HUES48 (cell line): ENCODE results near the gene TUBGCP3.
A peak's percentile ranks its signal among the peaks of the same experiment; 100 is the strongest.

Experiments
- H3K27ac ChIP-seq: one replicate; pipeline ENCODE4 v1.7.0; 2013; ENCODE audit warnings: low read depth, low read length, inconsistent platforms
- H3K27me3 ChIP-seq: 2 replicates; pipeline ENCODE4 v1.6.1; 2013; ENCODE audit warnings: mild to moderate bottlenecking, low read length; ENCODE audit not compliant: control insufficient read depth, insufficient read depth
- H3K36me3 ChIP-seq: 2 replicates; pipeline ENCODE4 v1.6.1; 2013; ENCODE audit warnings: low read length; ENCODE audit not compliant: control insufficient read depth, insufficient read depth
- H3K4me1 ChIP-seq: 2 replicates; pipeline ENCODE4 v1.6.1; 2013; ENCODE audit warnings: mild to moderate bottlenecking, low read length; ENCODE audit not compliant: control insufficient read depth, insufficient read depth
- H3K4me3 ChIP-seq: 2 replicates; pipeline ENCODE4 v1.5.1; 2013; ENCODE audit warnings: mild to moderate bottlenecking, low read depth, low read length
- H3K9ac ChIP-seq: 2 replicates; pipeline ENCODE4 v1.6.1; 2013; ENCODE audit warnings: mild to moderate bottlenecking, low read depth, low read length, moderate library complexity
- H3K9me3 ChIP-seq: 2 replicates; pipeline ENCODE4 v1.6.1; 2013; ENCODE audit warnings: low read length; ENCODE audit not compliant: control insufficient read depth, insufficient read depth

Gene TUBGCP3

GRCh38 chr13:112626124-112626523, 38.2 kb upstream of the TUBGCP3 start:
- H3K36me3 ChIP-seq: no peaks in the 10 kb centered on the region
- H3K27me3 ChIP-seq: no peaks in the 10 kb centered on the region
- H3K4me3 ChIP-seq: no peak overlapping the region
- H3K9me3 ChIP-seq: no peaks in the 10 kb centered on the region
- no peak overlapping the region for H3K27ac ChIP-seq
- H3K9ac ChIP-seq: no peak overlapping the region
- no peaks in the 10 kb centered on the region for H3K4me1 ChIP-seq

DNA sequence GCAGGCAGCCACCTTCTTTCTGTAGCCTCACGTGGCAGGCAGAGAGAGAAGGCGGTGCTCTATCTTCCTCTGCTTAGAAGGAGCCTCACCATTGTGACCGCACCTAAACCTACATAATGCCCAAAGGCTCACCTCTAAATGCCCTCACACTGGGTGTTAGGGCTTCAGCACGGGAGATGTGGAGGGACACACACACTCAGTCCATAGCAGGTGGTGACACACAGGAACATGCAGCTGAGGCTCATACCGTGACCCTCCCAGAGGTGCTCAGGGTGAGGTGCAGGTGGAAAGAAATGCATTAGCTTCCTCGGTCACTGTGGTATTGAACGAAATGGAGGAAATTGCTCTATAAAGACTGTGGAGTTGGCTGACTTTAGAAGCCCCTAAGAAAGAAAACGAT, 37.7 kb upstream of the TUBGCP3 start:
- Histone ChIP-seq H3K4me3 (no peak overlapping the region), H3K9me3 (no peaks in the 10 kb centered on the region), H3K36me3 (no peaks in the 10 kb centered on the region), H3K9ac (no peak overlapping the region), H3K4me1 (no peaks in the 10 kb centered on the region), H3K27me3 (no peaks in the 10 kb centered on the region), H3K27ac (no peak overlapping the region)

DNA sequence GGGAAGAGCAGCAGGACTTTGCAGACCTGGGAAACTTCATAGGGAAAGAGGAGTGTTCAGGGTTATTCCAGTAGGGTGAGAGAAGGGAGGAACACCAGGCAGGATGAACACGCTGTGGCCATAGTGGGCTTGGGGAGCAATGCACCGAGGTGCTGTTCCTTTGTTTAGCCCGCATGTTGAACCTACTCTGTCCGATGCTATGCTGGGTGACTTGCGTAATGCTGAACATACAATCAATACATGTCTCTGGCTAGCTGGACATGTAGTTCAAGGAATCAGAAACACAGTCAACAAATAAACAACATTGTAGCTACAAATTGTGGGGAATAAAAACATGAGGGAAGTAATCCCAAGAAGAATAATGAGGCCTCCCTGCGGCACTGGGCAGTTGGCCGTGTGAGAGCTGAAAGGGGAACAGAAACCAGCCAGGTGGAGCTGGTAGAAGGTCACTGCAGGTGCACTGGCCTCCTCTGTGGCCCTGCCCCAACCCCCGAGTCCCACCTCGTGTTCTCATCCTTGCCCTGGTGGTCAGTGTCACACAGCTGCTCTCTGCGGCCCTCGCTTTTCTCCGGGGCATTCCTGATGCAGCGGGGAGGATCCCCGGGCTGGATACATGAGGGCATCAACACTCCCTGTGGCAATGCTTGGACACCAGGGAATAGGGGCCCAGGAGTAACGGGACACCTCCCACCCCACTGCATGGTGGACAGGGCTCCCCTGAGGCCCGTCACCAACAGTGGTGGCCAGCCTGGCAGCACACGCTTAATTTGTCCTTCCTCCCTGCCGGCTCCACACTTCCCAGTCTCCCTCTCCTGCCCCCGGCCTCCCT, 36.9 kb upstream of the TUBGCP3 start:
- Histone ChIP-seq H3K27me3 (no peaks in the 10 kb centered on the region), H3K36me3 (no peaks in the 10 kb centered on the region), H3K4me1 (no peaks in the 10 kb centered on the region), H3K9me3 (no peaks in the 10 kb centered on the region), H3K4me3 (no peak overlapping the region), H3K27ac (no peak overlapping the region), H3K9ac (no peak overlapping the region)

GRCh38 chr13:112624040-112624439, 36.1 kb upstream of the TUBGCP3 start:
- H3K9ac ChIP-seq: no peak overlapping the region
- no peaks in the 10 kb centered on the region for H3K36me3 ChIP-seq
- H3K4me1 ChIP-seq: no peaks in the 10 kb centered on the region
- H3K27ac ChIP-seq: no peak overlapping the region
- H3K4me3 ChIP-seq: no peak overlapping the region
- H3K9me3 ChIP-seq: no peaks in the 10 kb centered on the region
- H3K27me3 ChIP-seq: no peaks in the 10 kb centered on the region

GRCh38 chr13:112623051-112623711, 35.2 kb upstream of the TUBGCP3 start:
- Histone ChIP-seq H3K9me3 (no peaks in the 10 kb centered on the region), H3K27me3 (no peaks in the 10 kb centered on the region), H3K27ac (no peak overlapping the region), H3K4me1 (no peaks in the 10 kb centered on the region), H3K4me3 (no peak overlapping the region), H3K36me3 (no peaks in the 10 kb centered on the region), H3K9ac (no peak overlapping the region)

GRCh38 chr13:112622375-112622774, 34.4 kb upstream of the TUBGCP3 start:
- Histone ChIP-seq H3K27me3 (no peaks in the 10 kb centered on the region), H3K9ac (no peak overlapping the region), H3K4me1 (no peaks in the 10 kb centered on the region)

GRCh38 chr13:112619730-112620631, 32.0 kb upstream of the TUBGCP3 start:
- peak overlapping the region; percentile 54 for H3K4me3 ChIP-seq
- H3K4me1 ChIP-seq: no peaks in the 10 kb centered on the region
- H3K36me3 ChIP-seq: no peaks in the 10 kb centered on the region
- no peak overlapping the region for H3K27ac ChIP-seq
- H3K9me3 ChIP-seq: no peaks in the 10 kb centered on the region
- no peak overlapping the region for H3K9ac ChIP-seq
- no peaks in the 10 kb centered on the region for H3K27me3 ChIP-seq

More at GRCh38 chr13:112622375-112622774, 34.4 kb upstream of the TUBGCP3 start:
- no peaks in the 10 kb centered on the region for H3K36me3 ChIP-seq
- H3K9me3 ChIP-seq: no peaks in the 10 kb centered on the region
- H3K4me3 ChIP-seq: no peak overlapping the region
- no peak overlapping the region for H3K27ac ChIP-seq

- no peak overlapping the region for H3K27ac ChIP-seq
- H3K9me3 ChIP-seq: no peaks in the 10 kb centered on the region
- H3K36me3 ChIP-seq: no peaks in the 10 kb centered on the region
- no peak overlapping the region for H3K4me3 ChIP-seq
- no peaks in the 10 kb centered on the region for H3K27me3 ChIP-seq
- H3K4me1 ChIP-seq: no peaks in the 10 kb centered on the region
- no peak overlapping the region for H3K9ac ChIP-seq
Measured at GRCh38 chr13:112618501-112618900, 30.5 kb upstream of the TUBGCP3 start.

- Histone ChIP-seq H3K27ac (no peak overlapping the region), H3K27me3 (no peaks in the 10 kb centered on the region), H3K36me3 (no peaks in the 10 kb centered on the region), H3K9ac (no peak overlapping the region), H3K4me1 (no peaks in the 10 kb centered on the region), H3K9me3 (no peaks in the 10 kb centered on the region), H3K4me3 (no peak overlapping the region)
Measured at GRCh38 chr13:112617754-112618375, 29.9 kb upstream of the TUBGCP3 start.

- Histone ChIP-seq H3K4me1 (no peaks in the 10 kb centered on the region), H3K27ac (no peak overlapping the region), H3K4me3 (no peak overlapping the region), H3K27me3 (no peaks in the 10 kb centered on the region), H3K9me3 (no peaks in the 10 kb centered on the region), H3K36me3 (no peaks in the 10 kb centered on the region), H3K9ac (no peak overlapping the region)
Measured at GRCh38 chr13:112616586-112617362, 28.8 kb upstream of the TUBGCP3 start.
